ENCODE measurements around the gene MYO1E.
"Not testable (repeated sequence)": the region's sequence is repeated elsewhere in the genome, so short reads cannot be mapped to it uniquely, and the experiment has no call there.

The MYO1E gene

DNA sequence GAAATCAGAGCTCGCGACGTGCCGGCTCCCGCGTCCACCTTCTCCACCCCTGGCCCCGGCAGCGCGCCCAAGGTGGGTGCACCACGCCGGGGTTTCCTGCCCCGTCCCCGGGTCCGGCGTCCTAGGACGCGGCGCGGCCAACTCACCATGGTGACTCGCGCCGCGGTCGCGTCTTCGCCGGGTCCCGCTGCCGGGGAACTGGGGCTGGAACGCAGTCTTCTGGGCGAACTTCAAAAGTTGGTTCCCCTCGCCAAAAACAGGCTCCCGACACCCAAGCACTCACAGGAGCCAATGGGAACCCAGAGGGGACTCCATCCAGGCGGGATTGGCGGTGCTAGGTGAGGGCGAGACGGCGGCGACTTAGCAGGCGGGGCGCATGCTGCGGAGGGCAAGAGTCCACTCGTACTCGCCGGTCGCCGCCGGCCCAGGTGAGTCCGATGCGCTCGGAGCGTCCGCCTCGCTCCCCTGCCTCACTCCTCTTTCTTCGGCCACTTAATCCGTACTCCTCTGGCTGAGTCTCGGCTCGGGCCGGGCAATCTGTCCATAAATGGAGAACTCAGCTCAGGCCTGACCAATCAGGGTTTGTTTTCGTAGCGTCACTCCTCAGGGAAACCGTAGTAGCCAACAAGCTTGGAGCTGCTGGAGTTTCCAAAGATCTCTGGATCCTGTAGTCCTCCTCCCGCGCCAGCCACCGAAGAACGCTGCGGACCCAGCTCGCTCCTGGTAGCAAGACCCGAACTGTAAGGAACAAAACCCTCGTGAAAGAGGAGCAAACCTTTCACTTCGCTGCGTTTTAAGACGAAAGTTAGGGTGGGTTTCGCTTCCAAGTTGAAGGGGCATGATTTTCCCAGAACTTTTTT, at the start of gene MYO1E:
MYO1E (minus strand) TSS at position 520 of the 860 bp plus-strand sequence; CDS start at position 149, 371 bp downstream.
- DNase-seq: peak; percentile 91 to 99

- DNase-seq: no peak
Observed at GRCh38 chr15:59420986-59421618, 48.4 kb upstream of the MYO1E start.

GRCh38 chr15:59420108-59420507, 47.4 kb upstream of the MYO1E start:
- no peak for DNase-seq

DNA sequence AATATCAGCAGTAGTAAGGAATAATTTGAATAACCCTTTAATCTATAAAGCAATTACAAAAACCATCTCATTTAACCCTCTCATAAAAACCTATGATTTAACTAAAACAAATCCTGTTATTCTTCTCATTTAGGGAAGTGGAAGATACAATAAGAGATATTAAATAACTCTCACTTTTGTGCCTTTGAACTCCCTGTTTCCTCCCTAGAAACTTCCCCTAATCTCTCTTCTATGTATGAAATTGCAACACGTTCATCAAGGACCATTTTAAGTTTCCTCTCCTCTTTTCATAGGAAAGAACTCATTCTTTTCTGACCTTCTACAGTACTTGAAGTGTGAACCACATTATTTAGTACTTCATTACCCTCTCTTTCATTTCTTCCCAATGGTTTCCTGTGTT, 46.5 kb upstream of the MYO1E start:
- DNase-seq: no peak

DNA sequence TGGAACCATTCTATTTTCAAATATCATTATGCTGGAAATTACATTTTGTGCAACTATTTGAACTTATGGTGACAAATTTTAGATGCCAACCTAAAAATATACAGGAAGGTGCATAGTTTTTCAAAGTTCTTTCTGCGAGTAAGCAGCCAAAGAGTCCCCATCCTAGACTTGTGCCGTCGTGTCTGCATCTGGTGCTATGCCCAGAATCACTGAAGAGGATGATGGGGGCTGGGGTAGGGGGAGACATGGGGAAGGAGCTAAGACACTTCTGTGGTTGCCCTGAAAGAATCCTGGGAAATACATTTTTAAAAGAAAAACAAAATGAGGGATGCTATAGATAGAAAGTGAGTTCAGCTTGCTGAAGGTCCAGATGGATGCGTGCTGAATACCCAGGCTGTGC, 44.1 kb upstream of the MYO1E start:
- DNase-seq: no peak

- DNase-seq: no peak
Observed at GRCh38 chr15:59413577-59413976, 40.9 kb upstream of the MYO1E start.

- no peak for DNase-seq
Observed at GRCh38 chr15:59410391-59410896, 37.8 kb upstream of the MYO1E start.

GRCh38 chr15:59407946-59408345, 35.3 kb upstream of the MYO1E start:
- DNase-seq: no peak

DNA sequence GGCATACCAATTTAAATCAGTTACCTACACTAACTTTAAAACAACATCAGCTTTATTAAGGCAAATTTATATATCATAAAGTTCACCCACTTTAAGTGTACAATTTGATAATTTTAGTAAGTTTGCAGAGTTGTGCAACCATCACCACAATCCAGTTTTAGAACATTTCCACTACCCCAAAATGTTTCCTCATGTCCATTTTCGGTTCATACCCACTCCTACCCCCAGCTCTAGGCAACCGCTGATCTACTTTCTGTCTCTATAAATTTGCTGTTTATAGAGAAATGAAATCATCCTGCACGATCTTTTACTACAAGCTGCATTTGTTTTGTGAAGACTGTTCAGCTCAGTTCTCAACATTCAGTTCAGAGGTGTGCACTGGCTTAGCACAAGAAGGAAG, 33.8 kb upstream of the MYO1E start:
- DNase-seq: no peak

DNA sequence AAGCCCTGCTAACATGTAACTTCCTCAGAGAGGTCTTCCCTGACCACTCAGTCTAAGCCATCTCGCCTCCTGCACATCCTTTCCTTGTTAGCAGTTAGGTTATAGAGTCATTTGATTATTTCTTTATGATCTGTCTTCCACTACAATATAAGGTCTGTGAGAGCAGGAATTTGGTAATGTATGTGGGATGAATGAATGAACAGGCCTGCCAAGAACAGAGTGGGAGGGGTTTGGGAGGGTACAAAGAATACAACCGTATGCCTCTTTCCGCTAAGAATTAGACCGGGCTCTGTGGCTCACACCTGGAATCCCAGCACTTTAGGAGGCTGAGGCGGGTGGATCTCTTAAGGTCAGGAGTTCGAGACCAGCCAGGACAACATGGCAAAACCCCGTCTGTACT, 32.4 kb upstream of the MYO1E start:
- DNase-seq: no peak

DNA sequence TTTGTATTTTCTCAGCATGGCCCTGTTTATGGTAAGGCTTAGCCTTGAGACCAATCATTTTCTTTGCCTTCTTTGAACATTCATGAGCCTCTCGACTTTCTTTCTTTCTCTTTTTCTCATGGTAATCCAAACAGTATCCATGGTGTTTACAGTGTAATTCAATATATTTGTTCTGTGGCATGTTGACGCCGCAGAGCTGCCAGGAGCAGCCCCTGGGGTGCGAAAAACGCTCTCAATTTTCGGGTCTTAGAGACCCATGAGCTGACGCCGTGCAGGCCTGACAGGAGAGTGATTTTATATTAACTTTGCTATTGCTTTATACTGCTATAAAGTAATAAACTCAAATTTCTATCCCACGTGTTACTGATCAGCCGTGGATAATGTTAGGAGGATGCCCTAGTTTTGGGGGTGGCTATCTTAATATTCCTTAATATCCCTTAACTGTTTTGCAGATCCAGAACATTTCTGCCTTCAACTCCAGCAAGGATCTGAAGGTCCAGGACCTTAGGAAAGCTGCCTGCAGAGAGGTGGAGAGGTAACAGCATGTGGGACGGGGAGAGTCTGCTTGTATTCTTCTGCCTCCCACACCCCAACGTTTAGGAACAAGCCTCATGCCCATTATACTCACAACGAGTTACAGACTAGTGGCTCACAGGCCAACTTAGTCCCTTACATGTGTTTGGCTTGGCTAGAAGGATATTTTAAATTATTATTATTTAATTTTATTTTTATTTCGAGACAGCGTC, 29.3 kb upstream of the MYO1E start:
- DNase-seq: no peak

- DNase-seq: not testable (repeated sequence)
Observed at GRCh38 chr15:59401051-59401823, 28.6 kb upstream of the MYO1E start.

DNA sequence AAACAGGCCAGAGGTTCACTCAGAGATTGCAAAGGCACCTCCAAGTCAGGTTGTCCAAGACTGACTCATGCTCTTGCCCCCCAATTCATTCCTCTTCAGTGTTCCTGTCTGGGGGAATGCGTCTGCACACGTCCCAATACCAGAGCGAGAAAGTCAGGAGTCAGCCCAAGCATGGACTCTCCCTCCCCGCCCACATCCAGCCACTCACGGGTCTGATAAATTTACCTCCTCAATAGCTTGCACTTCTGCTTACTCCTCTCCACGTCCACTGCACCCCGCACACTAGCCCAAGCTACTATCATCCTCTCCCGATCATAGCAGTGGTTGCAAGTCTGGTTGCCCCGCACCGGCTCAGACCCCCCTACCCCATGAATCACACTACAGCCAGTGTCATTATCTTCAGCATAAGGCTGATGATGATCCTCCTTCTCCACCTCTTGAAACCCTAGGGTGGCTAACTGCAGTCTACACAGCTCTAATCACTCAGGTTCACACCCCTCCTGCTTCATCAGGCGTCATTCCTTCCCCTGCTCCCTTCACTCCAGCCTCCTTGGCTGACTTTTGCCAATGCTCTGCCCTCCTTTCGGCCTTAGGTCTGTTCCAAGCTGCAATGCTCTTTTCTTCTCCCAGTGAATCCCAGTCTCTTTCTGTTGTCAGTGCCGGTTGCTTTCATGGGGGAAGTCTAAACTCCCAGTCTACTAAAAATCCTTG, 27.6 kb upstream of the MYO1E start:
- no peak for DNase-seq

DNA sequence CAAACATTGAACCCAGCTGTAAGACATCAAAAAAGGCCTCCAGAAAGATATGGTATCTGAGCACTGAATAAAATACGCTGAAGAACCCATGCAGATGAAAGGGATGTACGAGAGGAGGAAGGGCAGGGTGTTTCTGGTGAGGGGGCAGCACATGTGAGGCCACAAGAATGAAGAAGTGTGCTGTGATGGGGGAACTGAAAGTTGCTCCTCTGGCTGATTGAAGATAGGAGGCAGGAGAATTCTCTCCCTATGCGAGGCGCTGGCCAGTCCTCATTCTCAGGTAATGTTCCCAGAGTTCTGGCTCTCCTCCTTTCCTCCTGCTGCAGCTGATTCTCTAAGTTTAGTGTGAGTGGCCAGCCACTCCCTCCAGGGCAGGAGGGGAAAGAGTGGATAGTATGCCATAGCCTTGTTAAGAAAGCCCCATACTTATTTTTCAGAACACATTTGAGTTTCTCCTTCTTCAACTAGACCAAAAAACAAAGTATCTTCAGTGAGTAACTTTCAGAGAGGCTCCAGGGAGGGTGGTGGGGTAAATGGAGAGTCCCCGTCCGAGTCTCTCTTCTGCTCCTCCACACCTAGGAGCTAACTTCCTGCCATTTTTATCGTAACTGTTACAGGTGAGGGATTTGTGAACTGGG, 26.9 kb upstream of the MYO1E start:
- peak in 1 of 2 donors; percentile 40 for DNase-seq

DNA sequence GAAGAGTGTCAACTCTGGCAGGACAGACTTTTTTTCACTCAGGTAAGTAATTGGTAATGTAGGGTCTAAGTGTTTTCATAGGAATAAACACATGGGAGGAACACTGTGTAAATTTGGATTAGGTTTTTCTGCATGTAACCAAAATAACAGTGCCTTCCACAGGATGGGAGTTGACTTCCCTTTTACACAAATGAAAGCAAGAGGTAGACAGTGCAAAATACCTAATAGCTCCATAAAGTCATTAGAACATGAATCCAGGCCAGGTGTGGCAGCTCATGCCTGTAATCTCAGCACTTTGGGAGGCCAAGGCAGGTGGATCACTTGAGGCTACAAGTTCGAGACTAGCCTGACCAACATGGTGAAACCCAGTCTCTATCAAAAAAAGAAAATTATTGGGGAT, 25.5 kb upstream of the MYO1E start:
- DNase-seq: no peak

GRCh38 chr15:59396679-59397078, 24.0 kb upstream of the MYO1E start:
- DNase-seq: no peak

DNA sequence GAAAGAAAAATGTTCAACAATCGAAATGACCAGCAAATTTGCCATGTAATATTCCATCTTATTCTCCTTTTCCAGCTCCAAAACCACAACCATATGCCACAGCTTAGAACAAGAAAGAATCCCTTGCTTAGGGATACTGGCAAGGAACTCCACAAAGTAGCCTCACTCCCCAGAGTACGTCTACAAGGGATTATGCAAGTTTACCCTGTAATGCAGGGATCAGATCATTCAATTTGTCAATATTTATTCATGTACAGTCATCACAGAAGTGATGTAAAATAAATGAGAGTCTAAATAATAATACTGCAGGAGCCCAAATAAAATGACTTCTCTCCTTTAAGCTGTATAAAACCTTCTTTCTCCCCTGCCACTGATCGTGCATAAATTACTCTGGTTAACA, 23.5 kb upstream of the MYO1E start:
- DNase-seq: no peak

- no peak for DNase-seq
Observed at GRCh38 chr15:59394166-59394661, 21.5 kb upstream of the MYO1E start.

DNA sequence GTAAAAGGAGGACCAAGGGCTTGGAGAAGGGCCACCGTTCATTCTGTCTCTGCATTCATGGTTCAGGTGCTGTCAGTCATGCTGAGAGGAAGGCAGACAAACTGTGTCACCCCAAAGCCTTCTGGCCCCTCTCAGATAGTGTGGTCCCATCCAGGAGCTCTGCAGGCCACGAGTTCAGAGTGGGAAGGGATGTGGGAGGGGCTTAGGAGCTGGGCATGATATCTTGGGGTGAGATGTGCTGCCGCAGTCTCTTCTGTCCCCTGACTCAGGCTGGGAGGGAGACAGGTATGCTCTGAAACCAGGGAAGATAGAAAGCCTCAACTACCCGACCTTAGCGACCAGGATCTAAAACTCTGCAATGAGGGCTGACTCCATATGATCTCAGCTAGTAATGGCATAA, 19.6 kb upstream of the MYO1E start:
- DNase-seq: no peak

DNA sequence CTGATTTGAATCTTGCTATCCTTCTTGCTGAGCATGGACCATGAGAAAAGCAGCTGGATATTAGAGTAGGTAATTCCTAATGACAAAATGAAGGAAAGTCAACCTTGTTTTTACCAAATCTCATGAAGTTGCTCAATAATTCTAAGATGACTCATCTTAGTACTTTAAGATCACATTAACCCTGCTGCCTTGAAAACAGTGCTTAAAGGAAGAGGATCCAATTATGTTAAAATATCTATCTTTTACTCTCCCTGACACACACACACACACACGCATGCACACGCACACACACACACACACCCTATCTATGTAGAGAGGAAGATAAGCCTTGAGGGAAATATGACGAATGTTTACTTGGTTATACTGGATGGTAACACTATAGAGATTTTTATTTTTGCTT, 16.0 kb upstream of the MYO1E start:
- no peak for DNase-seq

DNA sequence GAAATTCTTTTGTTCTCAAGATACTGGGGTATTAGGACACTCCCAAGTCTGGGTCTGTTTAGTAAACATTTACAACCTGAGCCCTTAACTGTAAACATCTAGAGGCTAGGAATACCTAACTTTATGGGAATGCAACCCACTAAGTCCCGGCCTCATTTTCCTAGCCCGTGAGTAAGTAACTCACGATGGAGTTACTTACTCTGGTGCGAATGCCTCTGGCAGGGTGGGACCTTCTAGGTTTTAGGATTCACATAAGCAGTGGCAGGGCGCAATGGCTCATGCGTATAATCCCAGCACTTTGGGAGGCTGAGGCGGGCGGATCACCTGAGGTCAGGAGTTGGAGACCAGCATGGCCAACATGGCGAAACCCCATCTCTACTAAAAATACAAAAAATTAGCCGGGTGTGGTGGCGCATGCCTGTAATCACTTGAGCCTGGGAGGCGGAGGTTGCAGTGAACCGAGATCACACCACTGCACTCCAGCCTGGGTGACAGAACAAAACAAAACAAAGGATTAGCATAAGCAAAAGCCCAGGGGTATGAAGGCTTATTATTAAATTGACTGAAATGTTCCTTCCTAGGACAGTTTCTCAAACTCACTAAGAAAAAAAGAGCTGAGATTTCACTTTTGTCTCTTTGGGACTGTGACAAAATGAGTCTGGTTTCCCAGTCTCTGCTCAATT, 14.7 kb upstream of the MYO1E start:
- not testable (repeated sequence) for DNase-seq

Data from hippocampal formation (tissue), 2 donors.